SK-N-SH treated with all-trans-retinoic acid at 6 μM for 48 hours (cell line): Measurements from ENCODE around the gene SKI.

Experiments used
- ATAC-seq: fragments of 200-7000 bp; cut with Tn5 transposase; 3 replicates; pipeline ENCODE4 v1.9.1; 2020; ENCODE audit warnings: mild to moderate bottlenecking, moderate library complexity
- ARNTL ChIP-seq: fragments of 450-650 bp; formaldehyde crosslinking; IDR thresholded peaks from 2 replicates; pipeline ENCODE4 v1.5.0; 2020; ENCODE audit warnings: low read depth, mild to moderate bottlenecking, moderate library complexity, borderline replicate concordance
- BACH2 ChIP-seq: fragments of 250-450 bp; sonication (Bioruptor Pico); IDR thresholded peaks from 2 replicates; pipeline ENCODE4 v1.9.0; 2021; ENCODE audit warnings: mild to moderate bottlenecking, borderline replicate concordance
- CREB5 ChIP-seq: fragments of 250-450 bp; sonication (Bioruptor Pico); IDR thresholded peaks from 2 replicates; pipeline ENCODE4 v1.5.1; 2020; ENCODE audit warnings: low read depth, mild to moderate bottlenecking, moderate library complexity
- CSDC2 ChIP-seq: fragments of 250-450 bp; sonication (Bioruptor Pico); IDR thresholded peaks from 2 replicates; pipeline ENCODE4 v1.5.0; 2020; ENCODE audit warnings: mild to moderate bottlenecking, moderate library complexity
- CSRNP3 ChIP-seq: fragments of 250-450 bp; sonication (Bioruptor Pico); IDR thresholded peaks from 2 replicates; pipeline ENCODE4 v1.5.1; 2021; ENCODE audit warnings: mild to moderate bottlenecking, moderate library complexity
- ESRRG ChIP-seq: fragments of 250-450 bp; sonication (Bioruptor Pico); IDR thresholded peaks from 2 replicates; pipeline ENCODE4 v1.6.1; 2021; ENCODE audit warnings: mild to moderate bottlenecking
- GLIS3 ChIP-seq: fragments of 250-450 bp; sonication (Bioruptor Pico); IDR thresholded peaks from 2 replicates; pipeline ENCODE4 v1.5.0; 2020; ENCODE audit warnings: mild to moderate bottlenecking, moderate library complexity
- ISL1 ChIP-seq: fragments of 250-450 bp; sonication (Bioruptor Pico); IDR thresholded peaks from 2 replicates; pipeline ENCODE4 v2.1.2; 2022; ENCODE audit warnings: mild to moderate bottlenecking, moderate library complexity
- OSR1 ChIP-seq: fragments of 250-450 bp; sonication (Bioruptor Pico); IDR thresholded peaks from 2 replicates; pipeline ENCODE4 v1.8.0; 2022; ENCODE audit warnings: moderate library complexity, mild to moderate bottlenecking, inconsistent platforms
- PATZ1 ChIP-seq: fragments of 250-450 bp; sonication (Bioruptor Pico); IDR thresholded peaks from 2 replicates; pipeline ENCODE4 v1.8.0; 2020; ENCODE audit warnings: mild to moderate bottlenecking, moderate library complexity, borderline replicate concordance
- PPARA ChIP-seq: fragments of 250-450 bp; sonication (Bioruptor Pico); IDR thresholded peaks from 2 replicates; pipeline ENCODE4 v1.5.0; 2020; ENCODE audit warnings: mild to moderate bottlenecking, borderline replicate concordance
- SNAI2 ChIP-seq: fragments of 250-450 bp; sonication (Bioruptor Pico); IDR thresholded peaks from 2 replicates; pipeline ENCODE4 v1.5.0; 2020; ENCODE audit warnings: mild to moderate bottlenecking, moderate library complexity
- TCF4 ChIP-seq: fragments of 250-450 bp; sonication (Bioruptor Pico); IDR thresholded peaks from 2 replicates; pipeline ENCODE4 v1.8.0; 2021; ENCODE audit warnings: mild to moderate bottlenecking, moderate library complexity, borderline replicate concordance
- TOX ChIP-seq: fragments of 250-450 bp; sonication (Bioruptor Pico); IDR thresholded peaks from 2 replicates; pipeline ENCODE4 v1.8.0; 2021; ENCODE audit warnings: mild to moderate bottlenecking, moderate library complexity, borderline replicate concordance
- TSHZ2 ChIP-seq: fragments of 250-450 bp; sonication (Bioruptor Pico); IDR thresholded peaks from 2 replicates; pipeline ENCODE4 v1.5.0; 2020; ENCODE audit warnings: mild to moderate bottlenecking, moderate library complexity
- ZC3H10 ChIP-seq: fragments of 250-450 bp; sonication (Bioruptor Pico); IDR thresholded peaks from 2 replicates; pipeline ENCODE4 v1.5.1; 2021; ENCODE audit warnings: mild to moderate bottlenecking, moderate library complexity
- ZFP3 ChIP-seq: fragments of 250-450 bp; sonication (Bioruptor Pico); IDR thresholded peaks from 2 replicates; pipeline ENCODE4 v1.5.0; 2020; ENCODE audit warnings: mild to moderate bottlenecking, moderate library complexity
- ZFP30 ChIP-seq: fragments of 450-650 bp; formaldehyde crosslinking; IDR thresholded peaks from 2 replicates; pipeline ENCODE4 v1.5.0; 2022; ENCODE audit warnings: mild to moderate bottlenecking, moderate library complexity
- ZNF565 ChIP-seq: fragments of 450-650 bp; formaldehyde crosslinking; conservative IDR thresholded peaks from 2 replicates; pipeline ENCODE4 v1.5.0; 2020; ENCODE audit warnings: low read depth, mild to moderate bottlenecking, moderate library complexity
- ZNF70 ChIP-seq: fragments of 450-650 bp; formaldehyde crosslinking; IDR thresholded peaks from 2 replicates; pipeline ENCODE4 v1.5.0; 2020; ENCODE audit warnings: mild to moderate bottlenecking, moderate library complexity

The SKI gene

GRCh38 chr1:2257245-2257627, 29.1 kb downstream of the SKI start:
- no peak for ATAC-seq
- TF ChIP-seq TSHZ2 (CRISPR knock-in tag) (no peak), ZFP3 (CRISPR knock-in tag) (no peak), ZC3H10 (CRISPR knock-in tag) (no peak), TCF4 (CRISPR knock-in tag) (no peak), ESRRG (CRISPR knock-in tag) (no peak), CSRNP3 (CRISPR knock-in tag) (no peak), PPARA (CRISPR knock-in tag) (no peak), ISL1 (CRISPR knock-in tag) (no peak), GLIS3 (CRISPR knock-in tag) (no peak), CSDC2 (CRISPR knock-in tag) (no peak), BACH2 (no peak)

DNA sequence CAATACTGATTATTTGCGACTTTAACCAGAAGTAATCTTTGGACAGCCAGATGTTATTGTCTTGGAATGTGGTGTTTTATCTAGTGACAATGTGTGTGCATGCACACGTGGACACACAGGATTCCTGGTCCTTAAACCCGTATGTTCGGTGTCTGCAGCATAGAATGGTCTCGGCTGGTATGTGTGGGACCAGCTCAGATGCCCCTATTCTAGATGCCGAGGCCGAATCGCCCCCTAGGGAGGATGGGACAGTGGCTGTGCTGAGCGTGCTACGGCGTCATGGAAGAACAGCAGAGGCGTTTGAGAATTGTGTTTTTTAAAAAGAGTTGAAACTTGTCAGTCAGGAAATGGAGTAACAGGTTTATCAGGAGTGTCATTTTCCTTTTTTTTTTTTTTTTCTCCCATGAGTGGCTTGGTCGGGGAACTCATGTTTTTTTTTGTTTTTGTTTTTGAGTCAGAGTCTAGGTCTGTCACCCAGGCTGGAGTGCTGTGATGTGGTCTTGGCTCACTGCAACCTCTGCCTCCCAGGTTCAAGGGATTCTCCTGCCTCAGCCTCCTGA, 30.1 kb downstream of the SKI start:
- TF ChIP-seq CSDC2 (CRISPR knock-in tag) (no peak), ARNTL (CRISPR knock-in tag) (no peak), ISL1 (CRISPR knock-in tag) (no peak), GLIS3 (CRISPR knock-in tag) (no peak), ZNF565 (CRISPR knock-in tag) (no peak), CREB5 (CRISPR knock-in tag) (no peak), OSR1 (CRISPR knock-in tag) (no peak), ZNF70 (CRISPR knock-in tag) (no peak), ZC3H10 (CRISPR knock-in tag) (no peak), ZFP30 (CRISPR knock-in tag) (no peak), TSHZ2 (CRISPR knock-in tag) (no peak), PATZ1 (CRISPR knock-in tag) (no peak), TOX (CRISPR knock-in tag) (no peak), PPARA (CRISPR knock-in tag) (no peak)

DNA sequence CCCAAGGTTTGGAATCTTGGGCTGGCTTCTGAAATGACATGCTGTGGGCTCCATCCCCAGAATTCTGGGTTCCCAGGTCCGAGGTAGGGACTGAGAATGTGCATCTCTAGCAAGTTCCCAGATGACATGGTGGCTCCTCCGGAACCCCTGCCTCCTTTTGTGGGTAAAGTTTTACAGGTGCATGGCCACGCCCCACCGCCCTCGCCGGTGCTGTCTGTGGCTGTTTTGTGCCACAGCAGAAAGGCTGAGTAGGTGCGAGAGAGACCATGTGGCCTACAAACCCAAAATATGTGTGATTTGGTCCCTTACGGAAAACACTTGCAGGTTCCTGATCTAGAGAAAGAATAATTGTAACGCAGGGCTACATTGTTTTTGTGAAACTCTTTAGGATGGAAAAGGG, 30.9 kb downstream of the SKI start:
- TF ChIP-seq CREB5 (CRISPR knock-in tag) (no peak), ISL1 (CRISPR knock-in tag) (no peak), BACH2 (no peak), ARNTL (CRISPR knock-in tag) (no peak), SNAI2 (no peak), GLIS3 (CRISPR knock-in tag) (no peak), CSDC2 (CRISPR knock-in tag) (no peak), ZC3H10 (CRISPR knock-in tag) (no peak), ZNF565 (CRISPR knock-in tag) (no peak)
- no peak for ATAC-seq

More for the DNA sequence above, 30.1 kb downstream of the SKI start:
- no peak for ATAC-seq
